ENCODE data around the gene ZNF821. TPM values are rescaled to one million over a fixed set of nuclear protein-coding genes. Genes with fewer than 3 reads are reported as not detected.
A peak's percentile ranks its signal among the peaks of the same experiment; 100 is the strongest.

The ZNF821 gene
- total RNA-seq, 4 donors from 2014 or later, result 2.5 to 8.2 (median 4.0) TPM

DNA sequence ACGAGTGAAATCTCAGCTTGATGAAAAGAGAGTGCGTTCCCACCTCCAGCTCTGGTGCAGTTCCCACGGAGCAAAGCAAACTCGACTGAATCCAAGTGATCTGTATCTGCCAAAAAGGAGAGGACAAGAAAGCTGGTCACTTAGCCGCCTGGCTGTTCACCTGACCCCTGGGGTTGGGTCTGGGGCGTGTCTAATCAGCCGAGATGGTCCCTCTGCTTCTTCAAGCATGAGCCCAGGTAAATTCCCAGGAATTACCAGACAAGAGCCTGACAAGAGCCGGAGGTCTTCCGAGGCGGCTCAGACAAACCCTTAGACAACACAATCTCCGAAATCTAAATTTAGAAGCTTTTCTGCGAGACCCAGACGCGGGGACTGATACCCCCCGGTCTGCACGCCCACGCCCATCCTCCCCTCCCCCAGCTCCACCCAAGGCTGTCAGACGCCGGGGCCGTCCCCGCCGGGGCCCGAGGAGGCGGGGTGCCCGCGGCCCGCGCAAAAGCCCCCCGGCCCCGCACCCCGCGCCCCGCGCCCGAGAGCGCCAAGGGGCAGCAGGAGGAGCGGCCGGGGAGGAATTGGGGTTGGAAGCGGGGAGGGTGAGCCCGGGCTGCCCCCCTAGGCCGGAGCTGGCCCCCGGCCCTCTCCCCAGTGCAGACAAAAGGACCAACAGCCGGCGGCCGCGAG is 674 bp downstream of the ZNF821 start:
- intact Hi-C loops (cut with DNase I), result loop anchor here (10.0 kb wide), 1 partner anchor 69 kb away; no protein-coding TSS in a partner anchor
- peak overlapping the region; percentile 90 to 99 (median 97) for H3K4me3 ChIP-seq
- no peaks in the 10 kb centered on the region for H3K9me3 ChIP-seq
- H3K36me3 ChIP-seq, result peaks cover 0 to 29% (median 0%) of the 10 kb centered on the region in 3 donors
- DNase-seq, result no peak
- H3K27ac ChIP-seq, result peak overlapping the region; percentile 89 to 93 (median 92)
- H3K27me3 ChIP-seq, result no peaks in the 10 kb centered on the region
- WGBS, 2 donors, result 0 to 1% methylated on average over 4 to 14 of the region's 46 CpGs
- H3K4me1 ChIP-seq, result peaks cover 0 to 40% (median 5%) of the 10 kb centered on the region in 3 donors
- TF ChIP-seq, protein P1, sequence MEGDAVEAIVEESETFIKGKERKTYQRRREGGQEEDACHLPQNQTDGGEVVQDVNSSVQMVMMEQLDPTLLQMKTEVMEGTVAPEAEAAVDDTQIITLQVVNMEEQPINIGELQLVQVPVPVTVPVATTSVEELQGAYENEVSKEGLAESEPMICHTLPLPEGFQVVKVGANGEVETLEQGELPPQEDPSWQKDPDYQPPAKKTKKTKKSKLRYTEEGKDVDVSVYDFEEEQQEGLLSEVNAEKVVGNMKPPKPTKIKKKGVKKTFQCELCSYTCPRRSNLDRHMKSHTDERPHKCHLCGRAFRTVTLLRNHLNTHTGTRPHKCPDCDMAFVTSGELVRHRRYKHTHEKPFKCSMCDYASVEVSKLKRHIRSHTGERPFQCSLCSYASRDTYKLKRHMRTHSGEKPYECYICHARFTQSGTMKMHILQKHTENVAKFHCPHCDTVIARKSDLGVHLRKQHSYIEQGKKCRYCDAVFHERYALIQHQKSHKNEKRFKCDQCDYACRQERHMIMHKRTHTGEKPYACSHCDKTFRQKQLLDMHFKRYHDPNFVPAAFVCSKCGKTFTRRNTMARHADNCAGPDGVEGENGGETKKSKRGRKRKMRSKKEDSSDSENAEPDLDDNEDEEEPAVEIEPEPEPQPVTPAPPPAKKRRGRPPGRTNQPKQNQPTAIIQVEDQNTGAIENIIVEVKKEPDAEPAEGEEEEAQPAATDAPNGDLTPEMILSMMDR (IDR thresholded peaks at IDR 0.05), result peak in 1 of 6 experiments; percentile 41
- TF ChIP-seq POLR2A (IDR thresholded peaks at IDR 0.05), result no peak

GRCh38 chr16:71882505-71883167 is 1.3 kb downstream of the ZNF821 start:
- 4% methylated on average over 9 of the region's 9 CpGs for WGBS, 2 donors
- Histone ChIP-seq H3K4me3 (peak overlapping the region; percentile 90 to 99 (median 97)), H3K36me3 (peaks cover 0 to 36% (median 0%) of the 10 kb centered on the region in 3 donors), H3K9me3 (no peaks in the 10 kb centered on the region), H3K27me3 (no peaks in the 10 kb centered on the region), H3K4me1 (peaks cover 0 to 40% (median 5%) of the 10 kb centered on the region in 3 donors), H3K27ac (peak overlapping the region; percentile 89 to 93 (median 92))
- DNase-seq, result no peak
- TF ChIP-seq POLR2A (IDR thresholded peaks at IDR 0.05), result no peak
- TF ChIP-seq, protein P1 (IDR thresholded peaks at IDR 0.05), result peak; percentile 82 to 95 (median 92)
- intact Hi-C loops (cut with DNase I), result loop anchor here (10.0 kb wide), 1 partner anchor 68 kb away; no protein-coding TSS in a partner anchor

- Histone ChIP-seq H3K9me3 (no peaks in the 10 kb centered on the region), H3K27me3 (no peaks in the 10 kb centered on the region), H3K4me3 (no peak overlapping the region), H3K36me3 (peaks cover 0 to 61% (median 4%) of the 10 kb centered on the region in 3 donors), H3K27ac (no peak overlapping the region), H3K4me1 (peaks cover 0 to 38% (median 5%) of the 10 kb centered on the region in 3 donors)
- DNase-seq, result no peak
- intact Hi-C loops (cut with DNase I), result loop anchor here (10.0 kb wide), 1 partner anchor 65 kb away; no protein-coding TSS in a partner anchor
- 88% methylated on average over 4 of the region's 4 CpGs for WGBS, 2 donors
- no peak for TF ChIP-seq POLR2A (IDR thresholded peaks at IDR 0.05)
- TF ChIP-seq, protein P1 (IDR thresholded peaks at IDR 0.05), result no peak
Measured at GRCh38 chr16:71880176-71880575, 3.8 kb downstream of the ZNF821 start.

- Histone ChIP-seq H3K4me3 (no peak overlapping the region), H3K27me3 (no peaks in the 10 kb centered on the region), H3K36me3 (peaks cover 0 to 73% (median 4%) of the 10 kb centered on the region in 3 donors), H3K4me1 (peaks cover 0 to 31% (median 5%) of the 10 kb centered on the region in 3 donors), H3K9me3 (no peaks in the 10 kb centered on the region), H3K27ac (no peak overlapping the region)
- TF ChIP-seq, protein P1 (IDR thresholded peaks at IDR 0.05), result no peak
- TF ChIP-seq POLR2A (IDR thresholded peaks at IDR 0.05), result no peak
- 54 to 85% methylated on average over 4 of the region's 4 CpGs for WGBS, 2 donors
- no peak for DNase-seq
- intact Hi-C loops (cut with DNase I), result no loop called here
Measured at GRCh38 chr16:71878911-71879310, 5.1 kb downstream of the ZNF821 start.

DNA sequence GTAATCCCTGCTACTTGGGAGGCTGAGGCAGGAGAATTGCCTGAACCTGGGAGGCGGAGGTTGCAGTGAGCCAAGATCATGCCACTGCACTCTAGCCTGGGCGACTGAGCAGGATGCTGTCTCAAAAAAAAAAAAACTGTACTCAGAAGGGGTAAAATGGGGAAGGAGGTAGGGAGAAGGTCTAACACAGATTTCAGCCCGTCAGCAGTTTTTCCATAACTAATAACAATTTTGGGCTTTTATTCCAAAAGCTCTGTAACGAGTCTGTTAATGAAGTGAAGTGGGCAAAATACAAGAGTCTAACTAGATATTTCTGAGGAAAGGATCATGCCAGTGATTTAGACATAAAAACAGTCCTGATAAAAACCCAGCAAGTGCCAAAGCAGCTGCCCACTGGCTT is 10.8 kb downstream of the ZNF821 start:
- intact Hi-C loops (cut with DNase I), result no loop called here
- H3K27me3 ChIP-seq, result no peaks in the 10 kb centered on the region
- no peak overlapping the region for H3K27ac ChIP-seq
- TF ChIP-seq, protein P1 (IDR thresholded peaks at IDR 0.05), result no peak
- no peak for TF ChIP-seq POLR2A (IDR thresholded peaks at IDR 0.05)
- no peaks in the 10 kb centered on the region for H3K4me1 ChIP-seq
- no peaks in the 10 kb centered on the region for H3K9me3 ChIP-seq
- H3K36me3 ChIP-seq, result peaks cover 0 to 88% (median 4%) of the 10 kb centered on the region in 3 donors
- DNase-seq, result no peak
- 86 to 96% methylated on average over 4 of the region's 4 CpGs for WGBS, 2 donors
- H3K4me3 ChIP-seq, result no peak overlapping the region

Measured in esophagus squamous epithelium (tissue), 5 donors.